ENCODE results near the gene CHD2. TPM values are rescaled to one million over a fixed set of nuclear protein-coding genes. Genes with fewer than 3 reads are reported as not detected.

The CHD2 gene
- total RNA-seq, 1 donor from 2014 or later: 105 TPM

GRCh38 chr15:93072411-93073394 is 172.6 kb downstream of the CHD2 start:
- H3K36me3 Mint-ChIP-seq (ENCODE audit: low read depth, unreplicated experiment): peaks cover 2% of the 10 kb centered on the region

DNA sequence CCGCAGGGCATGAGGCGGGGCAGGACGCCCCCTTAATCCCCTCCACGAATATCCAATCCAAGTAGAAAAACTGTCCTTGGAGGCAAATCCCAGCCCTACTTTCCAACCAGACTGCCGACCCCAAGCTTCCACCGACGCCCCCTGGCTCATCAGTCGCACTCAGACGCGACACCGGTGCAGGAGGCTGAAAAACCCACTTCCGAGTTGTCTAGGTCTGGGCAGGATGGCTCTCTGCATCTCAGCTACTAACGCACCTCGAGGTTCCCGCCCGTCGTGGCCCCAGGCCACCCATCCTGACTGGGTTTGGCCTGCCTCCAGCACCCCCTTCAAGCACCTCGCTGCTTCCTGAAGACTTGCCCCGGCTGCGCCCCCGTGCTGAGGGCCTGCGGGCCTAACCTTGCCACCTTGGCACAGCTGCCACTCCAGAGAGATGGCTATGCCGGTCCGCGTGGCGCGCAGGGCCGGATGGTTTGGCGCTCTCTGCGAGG is 173.4 kb downstream of the CHD2 start:
- peaks cover 22% of the 10 kb centered on the region for H3K27me3 Mint-ChIP-seq (ENCODE audit: low read depth, unreplicated experiment)
- FAIRE-seq: no peak
- Histone ChIP-seq H4K20me1 (ENCODE audit: insufficient read depth, low read length) (no peaks in the 10 kb centered on the region), H3K4me1 (ENCODE audit: insufficient read depth, low read length) (peaks cover 15% of the 10 kb centered on the region), H3K9me3 (ENCODE audit: insufficient read depth, low read depth, low read length) (no peaks in the 10 kb centered on the region), H3K36me3 (ENCODE audit: insufficient read depth, low read length) (no peaks in the 10 kb centered on the region), H3K4me2 (ENCODE audit: low read length) (peak overlapping the region; percentile 98), H3K27me3 (ENCODE audit: insufficient read depth, low read length) (peaks cover 82% of the 10 kb centered on the region), H3K4me3 (ENCODE audit: insufficient read depth, low read depth, low read length) (peak overlapping the region; percentile 44), H3K79me2 (ENCODE audit: insufficient read depth, low read length) (no peaks in the 10 kb centered on the region), H3K9ac (ENCODE audit: low read length) (no peak overlapping the region), H2AFZ (ENCODE audit: low read depth, low read length) (peak overlapping the region; percentile 62), H3K27ac (ENCODE audit: low read depth, low read length) (no peak overlapping the region)
- no peaks in the 10 kb centered on the region for H3K36me3 Mint-ChIP-seq (ENCODE audit: low read depth, unreplicated experiment)
- TF ChIP-seq, protein P1, sequence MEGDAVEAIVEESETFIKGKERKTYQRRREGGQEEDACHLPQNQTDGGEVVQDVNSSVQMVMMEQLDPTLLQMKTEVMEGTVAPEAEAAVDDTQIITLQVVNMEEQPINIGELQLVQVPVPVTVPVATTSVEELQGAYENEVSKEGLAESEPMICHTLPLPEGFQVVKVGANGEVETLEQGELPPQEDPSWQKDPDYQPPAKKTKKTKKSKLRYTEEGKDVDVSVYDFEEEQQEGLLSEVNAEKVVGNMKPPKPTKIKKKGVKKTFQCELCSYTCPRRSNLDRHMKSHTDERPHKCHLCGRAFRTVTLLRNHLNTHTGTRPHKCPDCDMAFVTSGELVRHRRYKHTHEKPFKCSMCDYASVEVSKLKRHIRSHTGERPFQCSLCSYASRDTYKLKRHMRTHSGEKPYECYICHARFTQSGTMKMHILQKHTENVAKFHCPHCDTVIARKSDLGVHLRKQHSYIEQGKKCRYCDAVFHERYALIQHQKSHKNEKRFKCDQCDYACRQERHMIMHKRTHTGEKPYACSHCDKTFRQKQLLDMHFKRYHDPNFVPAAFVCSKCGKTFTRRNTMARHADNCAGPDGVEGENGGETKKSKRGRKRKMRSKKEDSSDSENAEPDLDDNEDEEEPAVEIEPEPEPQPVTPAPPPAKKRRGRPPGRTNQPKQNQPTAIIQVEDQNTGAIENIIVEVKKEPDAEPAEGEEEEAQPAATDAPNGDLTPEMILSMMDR (IDR thresholded peaks at IDR 0.05; ENCODE audit: insufficient read depth, low read depth, low read length): no peak
- no peak for TF ChIP-seq EZH2 (IDR thresholded peaks at IDR 0.05; ENCODE audit: insufficient read depth, low read length)
- no peak for DNase-seq (ENCODE audit: low read depth)
- peak overlapping the region; percentile 84 for H3K4me3 Mint-ChIP-seq (ENCODE audit: unreplicated experiment)
- no peak overlapping the region for H3K27ac Mint-ChIP-seq (ENCODE audit: unreplicated experiment)
- H3K4me1 Mint-ChIP-seq (ENCODE audit: low read depth, unreplicated experiment): peaks cover 9% of the 10 kb centered on the region
- no peaks in the 10 kb centered on the region for H3K9me3 Mint-ChIP-seq (ENCODE audit: unreplicated experiment)

More at GRCh38 chr15:93072411-93073394, 172.6 kb downstream of the CHD2 start:
- no peaks in the 10 kb centered on the region for H4K20me1 ChIP-seq (ENCODE audit: insufficient read depth, low read length)
- Mint-ChIP-seq H3K27me3 (ENCODE audit: low read depth, unreplicated experiment) (peaks cover 17% of the 10 kb centered on the region), H3K4me3 (ENCODE audit: unreplicated experiment) (peak overlapping the region; percentile 98), H3K4me1 (ENCODE audit: low read depth, unreplicated experiment) (peaks cover 9% of the 10 kb centered on the region), H3K27ac (ENCODE audit: unreplicated experiment) (peak overlapping the region; percentile 87), H3K9me3 (ENCODE audit: unreplicated experiment) (no peaks in the 10 kb centered on the region)
- no peaks in the 10 kb centered on the region for H3K36me3 ChIP-seq (ENCODE audit: insufficient read depth, low read length)
- H3K9me3 ChIP-seq (ENCODE audit: insufficient read depth, low read depth, low read length): no peaks in the 10 kb centered on the region
- peak; percentile 37 for DNase-seq (ENCODE audit: low read depth)
- H3K79me2 ChIP-seq (ENCODE audit: insufficient read depth, low read length): no peaks in the 10 kb centered on the region
- TF ChIP-seq, protein P1 (IDR thresholded peaks at IDR 0.05; ENCODE audit: insufficient read depth, low read depth, low read length): no peak
- peak; percentile 68 for TF ChIP-seq EZH2 (IDR thresholded peaks at IDR 0.05; ENCODE audit: insufficient read depth, low read length)
- peak overlapping the region; percentile 72 for H2AFZ ChIP-seq (ENCODE audit: low read depth, low read length)
- H3K4me3 ChIP-seq (ENCODE audit: insufficient read depth, low read depth, low read length): peak overlapping the region; percentile 63
- FAIRE-seq: no peak
- H3K9ac ChIP-seq (ENCODE audit: low read length): peak overlapping the region; percentile 56
- peaks cover 15% of the 10 kb centered on the region for H3K4me1 ChIP-seq (ENCODE audit: insufficient read depth, low read length)
- H3K4me2 ChIP-seq (ENCODE audit: low read length): peak overlapping the region; percentile 98
- no peak overlapping the region for H3K27ac ChIP-seq (ENCODE audit: low read depth, low read length)
- peaks cover 80% of the 10 kb centered on the region for H3K27me3 ChIP-seq (ENCODE audit: insufficient read depth, low read length)

All from astrocyte (in vitro differentiated cells and primary cell).